Osteocyte (in vitro differentiated cells): ENCODE results near the gene XDH. TPM values are rescaled to one million over a fixed set of nuclear protein-coding genes. Genes with fewer than 3 reads are reported as not detected.

Source experiments
- DNase-seq: peaks from one replicate; pipeline ENCODE4 v3.0.0; 2021; ENCODE audit warnings: mixed read lengths; ENCODE audit not compliant: unreplicated experiment; ENCODE audit errors: extremely low spot score
- H3K27ac Mint-ChIP-seq: one replicate; pipeline ENCODE4 v1.8.0; 2021; ENCODE audit warnings: mild to moderate bottlenecking, mixed read lengths; ENCODE audit not compliant: unreplicated experiment
- H3K27me3 Mint-ChIP-seq: one replicate; pipeline ENCODE4 v1.8.0; 2021; ENCODE audit warnings: mixed read lengths; ENCODE audit not compliant: unreplicated experiment
- H3K36me3 Mint-ChIP-seq: one replicate; pipeline ENCODE4 v1.8.0; 2021; ENCODE audit warnings: mixed read lengths; ENCODE audit not compliant: unreplicated experiment
- H3K4me1 Mint-ChIP-seq: one replicate; pipeline ENCODE4 v1.8.0; 2021; ENCODE audit warnings: mixed read lengths; ENCODE audit not compliant: unreplicated experiment
- H3K4me3 Mint-ChIP-seq: one replicate; pipeline ENCODE4 v1.8.0; 2021; ENCODE audit warnings: mild to moderate bottlenecking, moderate library complexity, mixed read lengths; ENCODE audit not compliant: unreplicated experiment
- H3K9me3 Mint-ChIP-seq: one replicate; pipeline ENCODE4 v1.8.0; 2021; ENCODE audit warnings: mixed read lengths; ENCODE audit not compliant: unreplicated experiment
- CTCF ChIP-seq: fragments of 200-600 bp; sonication (generic); IDR thresholded peaks from 2 replicates; pipeline ENCODE4 v1.5.0; 2021; ENCODE audit warnings: antibody characterized with exemption, mild to moderate bottlenecking, moderate library complexity
- long read RNA-seq: library from polyadenylated mRNA; unstranded; transcript quantifications from one replicate; pipeline ENCODE4 v2.0.0, GENCODE V29; 2021
- total RNA-seq: library from RNA; stranded (reverse); gene quantifications from 2 replicates; pipeline ENCODE4 v1.2.1, GENCODE V29; 2021

XDH gene
- total RNA-seq, result 0.78 and 0.99 TPM in 2 replicates
- long read RNA-seq, partial matches to known transcripts, result 1 of 2 reads
- long read RNA-seq, other reads (novel, unspliced or antisense), result 1 of 2 reads

GRCh38 chr2:31414601-31415241 is at the start of gene XDH:
XDH (minus strand) TSS chr2:31414742; CDS start chr2:31414666, 76 bp downstream.
- Mint-ChIP-seq H3K36me3 (peaks cover 5% of the 10 kb centered on the region), H3K4me1 (peaks cover 8% of the 10 kb centered on the region)

DNA sequence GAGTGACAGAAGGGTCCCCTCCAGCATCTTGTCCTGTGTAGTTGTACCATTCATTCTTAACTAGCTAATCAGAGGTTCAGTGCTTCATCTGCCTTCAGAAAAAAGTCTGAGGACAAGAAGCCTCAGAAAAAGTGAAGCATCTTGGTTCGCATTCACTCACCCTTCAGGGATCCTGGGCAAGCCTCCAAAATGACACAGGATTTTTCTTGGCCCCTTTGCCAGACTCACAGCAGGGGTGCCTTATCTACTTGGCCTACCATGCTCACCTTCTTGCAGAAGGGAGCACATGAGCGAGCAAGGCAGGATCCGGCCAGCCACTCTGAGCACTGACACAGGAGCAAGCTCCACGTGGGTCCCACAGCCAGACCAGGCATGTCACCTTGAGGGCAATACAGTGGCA is 43.1 kb upstream of the XDH start:
- Mint-ChIP-seq H3K36me3 (peaks cover 8% of the 10 kb centered on the region), H3K4me3 (no peak overlapping the region), H3K27me3 (peaks cover 17% of the 10 kb centered on the region), H3K9me3 (peaks cover 45% of the 10 kb centered on the region), H3K27ac (no peak overlapping the region), H3K4me1 (no peaks in the 10 kb centered on the region)
- no peak for DNase-seq
- no peak for TF ChIP-seq CTCF

More at GRCh38 chr2:31414601-31415241, at the start of gene XDH:
- H3K27ac Mint-ChIP-seq, result no peak within 1 kb of the TSS
- no peak for DNase-seq
- no peak for TF ChIP-seq CTCF
- H3K9me3 Mint-ChIP-seq, result peaks cover 10% of the 10 kb centered on the region
- H3K4me3 Mint-ChIP-seq, result no peak within 1 kb of the TSS
- H3K27me3 Mint-ChIP-seq, result no peaks in the 10 kb centered on the region

- no peaks in the 10 kb centered on the region for H3K4me1 Mint-ChIP-seq
- no peaks in the 10 kb centered on the region for H3K36me3 Mint-ChIP-seq
- H3K4me3 Mint-ChIP-seq, result no peak overlapping the region
- no peaks in the 10 kb centered on the region for H3K27me3 Mint-ChIP-seq
- H3K9me3 Mint-ChIP-seq, result peaks cover 15% of the 10 kb centered on the region
- TF ChIP-seq CTCF, result no peak
- no peak for DNase-seq
- H3K27ac Mint-ChIP-seq, result no peak overlapping the region
Measured at GRCh38 chr2:31446848-31447247, 32.3 kb upstream of the XDH start.

GRCh38 chr2:31442376-31442775 is 27.8 kb upstream of the XDH start:
- TF ChIP-seq CTCF, result no peak
- H3K36me3 Mint-ChIP-seq, result no peaks in the 10 kb centered on the region
- peaks cover 9% of the 10 kb centered on the region for H3K9me3 Mint-ChIP-seq
- no peaks in the 10 kb centered on the region for H3K27me3 Mint-ChIP-seq
- H3K27ac Mint-ChIP-seq, result no peak overlapping the region
- no peak overlapping the region for H3K4me3 Mint-ChIP-seq
- peaks cover 4% of the 10 kb centered on the region for H3K4me1 Mint-ChIP-seq
- DNase-seq, result no peak

GRCh38 chr2:31440764-31441163 is 26.2 kb upstream of the XDH start:
- no peak for TF ChIP-seq CTCF
- no peak for DNase-seq
- no peaks in the 10 kb centered on the region for H3K36me3 Mint-ChIP-seq
- H3K27ac Mint-ChIP-seq, result no peak overlapping the region
- no peaks in the 10 kb centered on the region for H3K27me3 Mint-ChIP-seq
- peaks cover 4% of the 10 kb centered on the region for H3K4me1 Mint-ChIP-seq
- H3K4me3 Mint-ChIP-seq, result no peak overlapping the region
- H3K9me3 Mint-ChIP-seq, result peaks cover 9% of the 10 kb centered on the region
